HepG2 (cell line): ENCODE data around the gene NME1. TPM values are rescaled to one million over a fixed set of nuclear protein-coding genes. Genes with fewer than 3 reads are reported as not detected.

Experiments used
- ARID5B ChIP-seq: IDR thresholded peaks from 2 replicates; pipeline ENCODE4 v1.4.0; 2020; ENCODE audit warnings: mild to moderate bottlenecking, missing genetic modification reagents
- IRF1 ChIP-seq: sonication (generic); formaldehyde crosslinking; IDR thresholded peaks from 2 replicates; pipeline ENCODE4 v1.4.0; 2020; ENCODE audit warnings: low read depth, mild to moderate bottlenecking, missing genetic modification reagents
- KLF11 ChIP-seq: IDR thresholded peaks from 2 replicates; pipeline ENCODE4 v1.6.1; 2016; ENCODE audit warnings: missing compliant biosample characterization
- KMT2A ChIP-seq: sonication (generic); formaldehyde crosslinking; IDR thresholded peaks from 2 replicates; pipeline ENCODE4 v1.4.0; 2020; ENCODE audit warnings: missing genetic modification reagents
- NCOA1 ChIP-seq: sonication (generic); formaldehyde crosslinking; IDR thresholded peaks from 2 replicates; pipeline ENCODE4 v1.9.0; 2021; ENCODE audit warnings: missing genetic modification reagents
- NFIC ChIP-seq: IDR thresholded peaks from 2 replicates; pipeline ENCODE4 v1.6.1; 2012; ENCODE audit warnings: mild to moderate bottlenecking, low read length, inconsistent platforms
- RNF219 ChIP-seq: sonication (generic); formaldehyde crosslinking; IDR thresholded peaks from 2 replicates; pipeline ENCODE4 v1.5.0; 2020; ENCODE audit warnings: mild to moderate bottlenecking, missing genetic modification reagents
- SMARCC2 ChIP-seq: fragments of 450-650 bp; IDR thresholded peaks from 2 replicates; pipeline ENCODE4 v1.6.1; 2017; ENCODE audit warnings: antibody characterized with exemption, mild to moderate bottlenecking
- SNAPC4 ChIP-seq: sonication (generic); formaldehyde crosslinking; IDR thresholded peaks from 2 replicates; pipeline ENCODE4 v1.4.0; 2020; ENCODE audit warnings: mild to moderate bottlenecking, missing genetic modification reagents
- SPEN ChIP-seq: sonication (generic); formaldehyde crosslinking; IDR thresholded peaks from 2 replicates; pipeline ENCODE4 v1.5.1; 2020; ENCODE audit warnings: low read depth, mild to moderate bottlenecking, missing genetic modification reagents
- ZNF263 ChIP-seq: sonication (generic); formaldehyde crosslinking; IDR thresholded peaks from 2 replicates; pipeline ENCODE4 v1.4.0; 2020; ENCODE audit warnings: missing genetic modification reagents
- ZNF280B ChIP-seq: sonication (generic); formaldehyde crosslinking; IDR thresholded peaks from 2 replicates; pipeline ENCODE4 v1.5.0; 2020; ENCODE audit warnings: missing genetic modification reagents, mild to moderate bottlenecking, borderline replicate concordance
- ZNF766 ChIP-seq: sonication (generic); formaldehyde crosslinking; IDR thresholded peaks from 2 replicates; pipeline ENCODE4 v1.5.0; 2020; ENCODE audit warnings: missing genetic modification reagents, borderline replicate concordance
- polyA plus RNA-seq, 8 experiments: library from polyadenylated mRNA; depleted of rRNA in 3 of 8; stranded (reverse) in 7 of 8; unstranded in 1 of 8; fragments of >200 nt; fragmentation: Illumina TruSeq in 4 of 8; extraction: Trizol in 4 of 8; gene quantifications; 2 replicates each; pipeline versions ENCODE4 v1.2.1 to v1.2.3, GENCODE V29; 2011 to 2016; ENCODE audit warnings: low read depth in 4 of 8, missing spikeins in 1 of 8, mixed read lengths in 1 of 8; ENCODE audit not compliant: insufficient read depth in 1 of 8
- total RNA-seq, 5 experiments: library from RNA; depleted of rRNA; stranded (reverse); fragments of >200 nt; fragmentation: Illumina TruSeq; extraction: Trizol; gene quantifications; 2 replicates each; pipeline ENCODE4 v1.2.3, GENCODE V29; 2016; ENCODE audit warnings: low read depth in 1 of 5

The NME1 gene
- total and polyA plus RNA-seq, 2 of the 13 experiments (the other 11 are each of a cell fraction or from before 2014, with no cell fraction given): 295 to 516 TPM

- TF ChIP-seq SNAPC4 (CRISPR knock-in tag) (no peak), KMT2A (CRISPR knock-in tag) (no peak; the same call in 1 of the 2 replicates), SMARCC2 (no peak), NCOA1 (CRISPR knock-in tag) (peak; percentile 49; the same call in 1 of the 2 replicates), KLF11 (CRISPR knock-in tag) (0 out of 2 replicates have a peak, but pooled peaks have one; percentile 71), ZNF766 (CRISPR knock-in tag) (peak; percentile 75; the same call in 1 of the 2 replicates), ARID5B (CRISPR knock-in tag) (peak; percentile 17), ZNF263 (CRISPR knock-in tag) (peak; percentile 69), NFIC (no peak), IRF1 (CRISPR knock-in tag) (no peak), SPEN (CRISPR knock-in tag) (peak; percentile 59), ZNF280B (CRISPR knock-in tag) (no peak), RNF219 (CRISPR knock-in tag) (no peak)
Measured at GRCh38 chr17:51166198-51166986, 13.0 kb downstream of the NME1 start, which contains the start of gene NME2 (continued).
